ENCODE measurements around the gene PTPN23.
"Not testable (repeated sequence)": the region's sequence is repeated elsewhere in the genome, so short reads cannot be mapped to it uniquely, and the experiment has no call there.

Gene PTPN23

GRCh38 chr3:47380601-47381316 lies at the start of gene PTPN23:
Gene PTPN23, plus strand, starts transcription at chr3:47381021. Its CDS starts 76 bp downstream, at chr3:47381097.
- DNase-seq, result peak; percentile 95 to 98 (median 98)

- no peak for DNase-seq
These were observed 46.9 kb upstream of the PTPN23 start for GRCh38 chr3:47333907-47334306.

GRCh38 chr3:47337656-47338055 lies 43.2 kb upstream of the PTPN23 start:
- DNase-seq, result no peak

- DNase-seq, result no peak
These were observed 40.9 kb upstream of the PTPN23 start for GRCh38 chr3:47339951-47340350.

- DNase-seq, result no peak
These were observed 40.0 kb upstream of the PTPN23 start for GRCh38 chr3:47340866-47341265.

GRCh38 chr3:47342151-47342550 lies 38.7 kb upstream of the PTPN23 start:
- DNase-seq, result no peak

- DNase-seq, result no peak
These were observed 38.0 kb upstream of the PTPN23 start for GRCh38 chr3:47342812-47343211.

- DNase-seq, result no peak
These were observed 37.3 kb upstream of the PTPN23 start for GRCh38 chr3:47343471-47343971.

- DNase-seq, result no peak
These were observed 35.9 kb upstream of the PTPN23 start for GRCh38 chr3:47344971-47345370.

GRCh38 chr3:47347217-47347801 lies 33.5 kb upstream of the PTPN23 start:
- no peak for DNase-seq

- no peak for DNase-seq
These were observed 32.2 kb upstream of the PTPN23 start for GRCh38 chr3:47348411-47349154.

- no peak for DNase-seq
These were observed 25.8 kb upstream of the PTPN23 start for GRCh38 chr3:47355010-47355409.

GRCh38 chr3:47356201-47356600 lies 24.6 kb upstream of the PTPN23 start:
- DNase-seq, result no peak

GRCh38 chr3:47359323-47359722 lies 21.5 kb upstream of the PTPN23 start:
- DNase-seq, result no peak

- DNase-seq, result not testable (repeated sequence)
These were observed 20.7 kb upstream of the PTPN23 start for GRCh38 chr3:47360110-47360517.

- DNase-seq, result peak in 3 of 6 experiments; percentile 9 to 18 (median 14)
These were observed 18.1 kb upstream of the PTPN23 start for GRCh38 chr3:47362701-47363100.

GRCh38 chr3:47365213-47366153 lies 15.3 kb upstream of the PTPN23 start:
- DNase-seq, result no peak

- DNase-seq, result no peak
These were observed 14.0 kb upstream of the PTPN23 start for GRCh38 chr3:47366833-47367232.

- DNase-seq, result no peak
These were observed 13.2 kb upstream of the PTPN23 start for GRCh38 chr3:47367631-47368030.

GRCh38 chr3:47370020-47370419 lies 10.8 kb upstream of the PTPN23 start:
- DNase-seq, result not testable (repeated sequence)

GRCh38 chr3:47370887-47371697 lies 9.7 kb upstream of the PTPN23 start:
- DNase-seq, result peak in 3 of 6 experiments; percentile 9 to 20 (median 14)

- DNase-seq, result no peak
These were observed 6.2 kb upstream of the PTPN23 start for GRCh38 chr3:47374587-47374986.

Data from stimulated activated naive CD4-positive, alpha-beta T cell (primary cell).